ENCODE measurements around the gene PFKFB4. TPM values are rescaled to one million over a fixed set of nuclear protein-coding genes. Genes with fewer than 3 reads are reported as not detected.
A peak's percentile ranks its signal among the peaks of the same experiment; 100 is the strongest.

The PFKFB4 gene
- total RNA-seq, 1 experiment from 2014 or later: 12.3 TPM

DNA sequence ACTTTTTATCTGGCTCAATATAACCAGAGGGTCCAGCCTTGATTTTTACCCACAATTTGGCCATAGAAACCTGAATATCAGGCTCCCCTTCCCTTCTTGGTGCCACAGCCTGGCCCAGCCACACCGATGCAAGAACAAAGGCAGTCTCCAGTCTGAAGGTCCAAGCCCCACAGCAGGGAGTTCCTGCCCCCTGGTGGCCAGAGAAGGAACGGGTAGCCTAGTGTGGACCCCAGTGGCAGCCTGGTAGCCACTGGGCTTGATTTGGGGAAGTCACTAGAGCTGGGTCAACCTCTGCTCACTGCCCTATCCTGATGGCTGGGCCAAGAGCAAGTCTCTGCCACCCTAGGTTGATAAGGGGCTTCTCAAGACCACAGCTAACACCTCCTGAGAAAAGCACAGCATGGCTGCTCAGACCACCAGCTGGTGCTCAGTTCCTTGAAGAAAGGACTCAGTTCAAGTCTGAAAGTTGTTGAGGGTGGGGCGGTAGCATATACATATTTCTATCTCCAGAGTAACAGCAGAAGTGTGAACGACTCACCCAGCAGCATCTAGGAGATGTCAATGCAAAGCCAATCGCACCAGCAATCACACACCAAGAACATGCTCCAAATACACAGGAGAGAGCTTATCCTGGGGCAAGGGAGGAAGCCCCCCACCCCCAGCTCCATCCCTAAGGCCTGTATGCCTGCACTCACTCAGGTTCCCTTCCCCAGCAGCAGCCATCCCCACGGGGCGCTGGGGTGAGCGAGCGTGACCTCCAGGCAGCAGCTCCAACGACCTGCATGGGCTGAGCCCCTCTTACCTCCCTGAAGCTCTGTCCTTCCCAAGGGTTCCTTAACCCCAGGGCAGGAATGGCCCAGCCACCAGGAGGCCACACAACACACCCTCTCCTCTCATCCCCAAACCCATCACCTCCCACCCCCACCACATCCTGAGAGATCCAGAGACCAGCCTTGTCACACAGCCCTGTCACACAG is 7.6 kb downstream of the PFKFB4 start:
- peaks cover 4% of the 10 kb centered on the region; the same call in 1 of the 2 replicates for H3K4me1 ChIP-seq (ENCODE audit: insufficient read depth, low read length)
- no peak overlapping the region for H4K5ac ChIP-seq (ENCODE audit: insufficient read length, low read depth, low read length)
- no peaks in the 10 kb centered on the region; the same call in 1 of the 2 replicates for H3K79me2 ChIP-seq (ENCODE audit: insufficient read depth, low read length)
- TF ChIP-seq CTCF (conservative IDR thresholded peaks at IDR 0.05): peak; percentile 95
- no peak overlapping the region for H3K4me2 ChIP-seq (ENCODE audit: insufficient read depth, insufficient read length, low read length)
- no peak overlapping the region for H2AFZ ChIP-seq (ENCODE audit: low read length)
- H3K4me1 Mint-ChIP-seq: peaks cover 11 to 16% of the 10 kb centered on the region in 2 experiments
- no peak overlapping the region for H3T11ph ChIP-seq (ENCODE audit: low read length)
- no peak overlapping the region for H2BK120ac ChIP-seq (ENCODE audit: low read depth, low read length, poor library complexity, severe bottlenecking)
- peaks cover 18 to 64% (median 43%) of the 10 kb centered on the region in 3 experiments; a peak in 6 of 7 replicates for H3K36me3 Mint-ChIP-seq (ENCODE audit: insufficient read depth in 1 of 3, low read depth in 3 of 3)
- H2BK12ac ChIP-seq (ENCODE audit: insufficient read length, low read depth, low read length): no peak overlapping the region
- H3K4ac ChIP-seq (ENCODE audit: low read depth, low read length): no peak overlapping the region
- H4K8ac ChIP-seq (replicated peaks; ENCODE audit: insufficient read length, low read depth, low read length): no peak overlapping the region
- H3K9me3 ChIP-seq (ENCODE audit: control insufficient read depth, low read depth, low read length): no peaks in the 10 kb centered on the region
- no peaks in the 10 kb centered on the region for H3K27me3 Mint-ChIP-seq (ENCODE audit: low read depth)
- no peaks in the 10 kb centered on the region for H3K9me3 Mint-ChIP-seq
- H3K27ac ChIP-seq (ENCODE audit: insufficient read length, low read depth, low read length): no peak overlapping the region
- H2BK20ac ChIP-seq (ENCODE audit: low read depth, low read length, poor library complexity, severe bottlenecking): no peak overlapping the region
- H4K91ac ChIP-seq (ENCODE audit: insufficient read length, low read depth, low read length): no peak overlapping the region
- H3K56ac ChIP-seq (ENCODE audit: insufficient read length, low read depth, low read length): no peak overlapping the region
- H2BK15ac ChIP-seq (ENCODE audit: low read depth, low read length): no peak overlapping the region
- H3K27me3 ChIP-seq (ENCODE audit: insufficient read depth, low read length): no peaks in the 10 kb centered on the region
- DNase-seq: peak; percentile 87
- no CpG with 5 or more reads among the region's 10 CpGs for WGBS (ENCODE audit: extremely low coverage, insufficient read length, low lambda C conversion rate)
- H2AK5ac ChIP-seq (ENCODE audit: insufficient read length, low read length): no peak overlapping the region
- H3K23ac ChIP-seq (ENCODE audit: insufficient read length, low read depth, low read length): no peak overlapping the region
- no peaks in the 10 kb centered on the region for H3K79me1 ChIP-seq (ENCODE audit: insufficient read depth, low read depth, low read length, poor library complexity, severe bottlenecking)
- H3K23me2 ChIP-seq (ENCODE audit: insufficient read length, low read depth, low read length, poor library complexity, severe bottlenecking): no peaks in the 10 kb centered on the region
- H3K14ac ChIP-seq (ENCODE audit: insufficient read depth, low read length): no peak overlapping the region
- H3K9ac ChIP-seq (ENCODE audit: extremely low read depth, insufficient read length, low read length): no peak overlapping the region
- no peak overlapping the region for H3K4me3 Mint-ChIP-seq
- H4K20me1 ChIP-seq (ENCODE audit: control insufficient read depth, insufficient read depth, insufficient read length): no peaks in the 10 kb centered on the region
- H3K18ac ChIP-seq (ENCODE audit: insufficient read length, low read depth, low read length): no peak overlapping the region
- H3K27ac Mint-ChIP-seq: peak overlapping the region in 2 of 3 experiments; percentile 70 to 77; a peak in 3 of 7 replicates
- H2BK5ac ChIP-seq (ENCODE audit: insufficient read length, low read length): no peak overlapping the region
